Stimulated activated naive B cell treated with anti-CD40 and anti-IgM and Interleukin-4, amounts not matched to agents 10 μg/mL and 1 μg/mL and 100 μg/mL, for 72 hours (primary cell): ENCODE results near the gene ATAT1.

Experiments used
- ATAC-seq, 2 donors: fragments of 150-1000 bp; cut with Tn5 transposase; replicated peaks; 2 replicates each; pipeline ENCODE4 v1.10.0; 2021; ENCODE audit warnings: moderate library complexity in 1 of 2
- DNase-seq: peaks from one replicate; pipeline ENCODE4 v3.0.0; 2021
- H3K27ac Mint-ChIP-seq: one replicate; pipeline ENCODE4 v1.8.0; 2022; ENCODE audit warnings: mild to moderate bottlenecking, mixed read lengths
- H3K27me3 Mint-ChIP-seq, 2 donors: one replicate each; pipeline ENCODE4 v1.8.0; 2022; ENCODE audit warnings: mixed read lengths in 2 of 2
- H3K36me3 Mint-ChIP-seq, 2 donors: one replicate each; pipeline ENCODE4 v1.8.0; 2022; ENCODE audit warnings: mixed read lengths in 2 of 2, mild to moderate bottlenecking in 1 of 2
- H3K4me1 Mint-ChIP-seq, 2 donors: one replicate each; pipeline ENCODE4 v1.8.0; 2022; ENCODE audit warnings: mixed read lengths in 2 of 2, mild to moderate bottlenecking in 1 of 2
- H3K4me3 Mint-ChIP-seq, 2 donors: one replicate each; pipeline ENCODE4 v1.8.0; 2022; ENCODE audit warnings: mild to moderate bottlenecking in 2 of 2, mixed read lengths in 2 of 2, moderate library complexity in 1 of 2
- H3K9me3 Mint-ChIP-seq, 2 donors: one replicate each; pipeline ENCODE4 v1.8.0; 2022; ENCODE audit warnings: mixed read lengths in 2 of 2, mild to moderate bottlenecking in 1 of 2

The ATAT1 gene

DNA sequence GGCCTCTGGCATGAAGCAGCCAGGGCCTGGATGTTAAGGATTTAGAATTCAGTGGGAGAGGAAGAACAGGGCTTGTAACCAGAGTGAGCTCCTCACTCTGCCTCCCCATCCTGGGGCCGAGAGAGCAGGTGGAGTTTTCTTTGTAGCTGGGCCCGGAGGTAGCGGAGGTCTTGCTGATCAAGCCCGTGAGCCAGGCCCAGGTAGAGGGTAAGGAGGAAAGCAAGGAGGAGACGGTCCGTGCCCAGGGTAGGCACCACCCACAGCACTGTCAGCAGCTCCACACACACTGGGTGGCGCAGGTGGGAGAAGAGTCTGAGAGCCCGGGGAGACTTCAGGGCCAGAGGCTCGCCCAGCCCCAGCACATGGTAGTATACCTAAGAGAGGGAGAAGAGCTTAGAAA is 61.9 kb downstream of the ATAT1 start:
- peak; percentile 17 to 19 for ATAC-seq
- Mint-ChIP-seq H3K4me1 (peaks cover 42 to 50% of the 10 kb centered on the region in 2 donors), H3K27ac (peak overlapping the region; percentile 38), H3K4me3 (peak overlapping the region; percentile 89 to 99), H3K9me3 (no peaks in the 10 kb centered on the region), H3K36me3 (peaks cover 31 to 41% of the 10 kb centered on the region in 2 donors), H3K27me3 (no peaks in the 10 kb centered on the region)
- peak; percentile 39 for DNase-seq

DNA sequence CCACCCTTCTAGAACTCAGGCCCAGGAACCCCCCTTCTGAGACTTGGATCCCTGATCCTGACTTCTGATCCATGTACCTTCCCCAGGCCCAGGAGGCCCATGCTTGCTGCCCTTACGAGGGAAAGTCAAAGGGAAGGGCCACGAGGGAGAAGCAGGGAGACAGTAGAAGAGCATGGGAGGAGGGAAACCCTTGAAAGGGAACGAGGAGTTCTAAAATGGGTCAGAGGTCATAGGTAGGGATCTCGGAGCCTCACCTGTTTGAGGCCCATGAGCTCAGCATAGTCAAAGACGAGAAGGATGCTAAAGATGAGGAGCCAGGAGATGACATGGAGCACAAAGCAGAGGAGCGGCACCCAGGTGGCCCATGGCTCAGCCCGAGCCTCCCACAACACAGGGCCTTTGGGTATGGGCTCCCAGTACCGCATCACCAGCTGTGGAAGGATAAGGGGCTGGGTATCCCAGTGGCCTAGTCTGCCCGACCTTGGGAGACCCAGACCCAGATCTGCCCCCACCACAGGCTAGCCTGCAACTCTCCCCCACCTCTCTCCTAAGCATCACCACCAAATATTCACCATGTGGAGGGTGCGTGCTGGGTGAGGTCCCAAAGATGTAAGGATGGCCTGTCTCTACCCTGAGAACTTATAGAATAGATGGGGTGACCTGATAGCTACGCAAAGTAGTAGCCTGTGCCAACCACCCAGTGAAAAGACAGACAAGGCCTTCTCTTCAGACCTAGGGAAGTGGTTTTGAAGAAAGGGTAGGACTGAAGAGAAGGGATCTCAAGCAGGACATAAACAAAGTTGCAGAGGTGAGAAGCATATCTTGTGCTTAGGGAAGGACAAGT is 62.6 kb downstream of the ATAT1 start:
- no peak for DNase-seq
- no peak for ATAC-seq
- Mint-ChIP-seq H3K4me3 (peak overlapping the region; percentile 95 to 99), H3K4me1 (peaks cover 40 to 50% of the 10 kb centered on the region in 2 donors), H3K36me3 (peaks cover 24 to 35% of the 10 kb centered on the region in 2 donors), H3K9me3 (no peaks in the 10 kb centered on the region), H3K27me3 (no peaks in the 10 kb centered on the region), H3K27ac (peak overlapping the region; percentile 92)

DNA sequence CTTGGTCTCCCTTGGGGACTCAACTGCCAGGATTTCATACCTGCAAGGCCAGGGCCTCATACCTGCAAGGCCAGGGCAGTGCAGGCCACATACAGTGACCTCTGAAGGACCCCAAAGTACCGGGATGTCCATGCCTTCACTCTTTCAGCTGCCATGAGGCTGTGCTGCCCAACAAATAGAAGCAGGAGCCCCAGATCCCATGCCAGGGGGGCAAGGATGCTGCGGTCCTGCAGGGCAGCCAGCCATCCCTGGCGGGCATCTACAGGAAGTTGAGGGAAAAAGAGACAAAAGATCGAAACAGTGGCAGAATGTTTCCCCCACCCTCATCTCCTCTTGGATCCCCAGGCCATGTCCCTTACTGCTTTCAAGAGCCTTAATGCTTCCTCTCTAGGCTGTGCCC is 63.3 kb downstream of the ATAT1 start:
- peaks cover 20 to 28% of the 10 kb centered on the region in 2 donors for H3K36me3 Mint-ChIP-seq
- no peak for ATAC-seq
- peak overlapping the region; percentile 95 to 99 for H3K4me3 Mint-ChIP-seq
- peaks cover 39 to 48% of the 10 kb centered on the region in 2 donors for H3K4me1 Mint-ChIP-seq
- no peaks in the 10 kb centered on the region for H3K27me3 Mint-ChIP-seq
- DNase-seq: no peak
- H3K27ac Mint-ChIP-seq: peak overlapping the region; percentile 92
- H3K9me3 Mint-ChIP-seq: no peaks in the 10 kb centered on the region

DNA sequence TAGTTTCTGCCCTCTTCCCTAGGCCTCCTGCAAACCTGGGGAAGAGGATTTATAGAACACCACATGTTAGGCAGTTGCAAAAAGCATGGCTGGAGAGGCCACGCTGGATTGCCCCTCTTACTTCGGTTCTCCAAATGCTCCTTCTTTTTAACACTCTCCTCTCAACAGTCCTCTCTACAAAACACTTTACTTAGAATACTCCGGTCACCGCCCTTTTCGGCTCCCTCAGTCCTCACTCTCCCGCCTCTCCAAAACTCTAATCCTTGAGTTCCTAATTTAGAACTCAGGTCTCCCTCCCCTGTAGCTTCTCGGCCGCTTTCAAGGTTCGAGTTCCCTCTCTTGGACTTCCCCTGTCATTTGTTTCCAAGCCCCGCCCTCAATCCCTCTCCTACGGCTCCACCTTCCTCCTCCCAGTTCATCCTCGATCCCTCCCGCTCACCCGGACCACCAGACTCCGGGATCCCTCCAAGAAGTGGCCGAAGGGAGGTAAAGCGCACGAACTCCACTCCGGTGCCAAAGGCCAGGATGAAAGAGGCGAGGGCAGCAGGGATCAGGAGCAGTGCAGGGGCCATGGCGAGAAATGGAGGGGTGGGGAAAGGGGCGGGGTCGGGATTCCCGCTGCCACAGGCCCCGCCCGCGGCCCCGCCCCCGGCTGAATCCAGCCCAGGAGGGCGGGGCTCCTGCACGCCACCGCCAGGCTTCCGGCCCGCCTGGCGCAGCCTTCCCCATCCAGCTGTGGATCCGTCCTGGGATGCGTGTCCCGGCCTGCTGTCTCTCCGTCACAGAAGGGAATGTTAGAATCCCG is 63.9 kb downstream of the ATAT1 start, which contains the start of gene NRM:
TSS of gene NRM (minus strand) at position 582 of the 805 bp plus-strand sequence. CDS start at position 572, 10 bp downstream.
- H3K27ac Mint-ChIP-seq: peak within 1 kb of the TSS; percentile 92
- no peaks in the 10 kb centered on the region for H3K27me3 Mint-ChIP-seq
- DNase-seq (peak; percentile 54), ATAC-seq (peak; percentile 20 to 28)
- H3K4me1 Mint-ChIP-seq: peaks cover 34 to 42% of the 10 kb centered on the region in 2 donors
- H3K36me3 Mint-ChIP-seq: peaks cover 13 to 22% of the 10 kb centered on the region in 2 donors
- peak within 1 kb of the TSS; percentile 95 to 99 for H3K4me3 Mint-ChIP-seq
- H3K9me3 Mint-ChIP-seq: no peaks in the 10 kb centered on the region

DNA sequence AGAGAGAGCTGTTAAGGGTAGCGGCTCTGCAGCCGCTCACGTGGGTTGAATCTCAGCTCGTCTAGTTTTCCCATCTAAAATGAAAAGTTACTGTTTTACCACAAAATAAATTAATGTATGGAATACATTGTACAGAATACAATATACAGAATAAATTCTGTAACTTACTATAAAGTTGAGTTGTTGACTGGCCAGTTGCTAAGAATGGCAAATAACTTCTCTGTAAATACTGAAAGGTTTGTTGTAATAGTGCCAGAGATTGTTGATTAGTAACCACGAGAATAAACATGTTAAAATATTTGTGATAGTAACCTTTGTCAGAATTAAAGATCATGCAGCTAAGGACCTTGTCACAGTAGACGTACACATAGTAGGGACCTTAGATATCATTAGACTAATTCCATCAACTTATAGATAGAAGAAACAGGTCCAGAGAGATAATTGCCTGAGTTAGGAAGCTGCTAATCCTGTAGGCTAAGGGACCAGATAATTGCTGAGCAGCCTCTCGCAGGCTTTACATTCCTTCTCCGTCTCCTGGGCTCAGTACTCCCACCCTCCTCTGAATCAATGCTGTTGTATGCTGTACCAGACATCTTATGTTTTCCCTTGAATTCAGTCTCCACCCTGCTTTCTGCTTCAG is 64.7 kb downstream of the ATAT1 start:
- no peak for DNase-seq
- H3K27ac Mint-ChIP-seq: no peak overlapping the region
- peak overlapping the region; percentile 95 to 99 for H3K4me3 Mint-ChIP-seq

More for the DNA sequence above, 64.7 kb downstream of the ATAT1 start:
- Mint-ChIP-seq H3K36me3 (peaks cover 6 to 15% of the 10 kb centered on the region in 2 donors), H3K4me1 (peaks cover 34 to 35% of the 10 kb centered on the region in 2 donors), H3K9me3 (no peaks in the 10 kb centered on the region), H3K27me3 (no peaks in the 10 kb centered on the region)
- no peak for ATAC-seq
